Colonic mucosa (tissue), 4 donors: Measurements from ENCODE around the gene ZNF414. TPM values are rescaled to one million over a fixed set of nuclear protein-coding genes. Genes with fewer than 3 reads are reported as not detected.

ENCODE experiments used
- DNase-seq: peaks from one replicate; pipeline ENCODE4 v3.0.0-alpha.2; 2020
- H3K27ac ChIP-seq: fragments of 200-600 bp; one replicate; pipeline ENCODE4 v1.8.0; 2021
- H3K27me3 ChIP-seq: fragments of 200-600 bp; one replicate; pipeline ENCODE4 v1.8.0; 2021
- H3K36me3 ChIP-seq: fragments of 200-600 bp; one replicate; pipeline ENCODE4 v1.8.0; 2021
- H3K4me1 ChIP-seq: fragments of 200-600 bp; one replicate; pipeline ENCODE4 v1.8.0; 2021; ENCODE audit warnings: mild to moderate bottlenecking
- H3K4me3 ChIP-seq: fragments of 200-600 bp; one replicate; pipeline ENCODE4 v1.8.0; 2021
- H3K9ac ChIP-seq, 2 donors: one replicate each; pipeline ENCODE4 v1.7.0; 2013; ENCODE audit warnings: control low read depth in 2 of 2, low read depth in 2 of 2, low read length in 2 of 2
- H3K9me3 ChIP-seq: fragments of 200-600 bp; one replicate; pipeline ENCODE4 v1.8.0; 2021
- intact Hi-C: fragments of 100-400 bp; cut with DNase I; formaldehyde crosslinking; loops from one replicate; pipeline ENCODE4 v1.14.1; 2022
- total RNA-seq, 2 donors: library from RNA; stranded (reverse); fragmentation: NEBNext Ultra II Directional in 1 of 2; extraction: Animal tissue kit (Norgen Biotek cat#: 25700) in 1 of 2; gene quantifications; one replicate each; pipeline ENCODE4 v1.2.1, GENCODE V29; 2021
- TF ChIP-seq, protein P1 (sequence below): fragments of 200-600 bp; IDR thresholded peaks from one replicate; pipeline ENCODE4 v1.8.0; 2022; ENCODE audit warnings: antibody characterized with exemption, mild to moderate bottlenecking
- donor health status: healthy.
- donor health status: DM: no; HTN: no; CAD: no.
- donor health status: DM: no; HTN: no; CAD: no.

Gene ZNF414
- total RNA-seq, 2 donors from 2014 or later, result 19.5 to 31.9 TPM

DNA sequence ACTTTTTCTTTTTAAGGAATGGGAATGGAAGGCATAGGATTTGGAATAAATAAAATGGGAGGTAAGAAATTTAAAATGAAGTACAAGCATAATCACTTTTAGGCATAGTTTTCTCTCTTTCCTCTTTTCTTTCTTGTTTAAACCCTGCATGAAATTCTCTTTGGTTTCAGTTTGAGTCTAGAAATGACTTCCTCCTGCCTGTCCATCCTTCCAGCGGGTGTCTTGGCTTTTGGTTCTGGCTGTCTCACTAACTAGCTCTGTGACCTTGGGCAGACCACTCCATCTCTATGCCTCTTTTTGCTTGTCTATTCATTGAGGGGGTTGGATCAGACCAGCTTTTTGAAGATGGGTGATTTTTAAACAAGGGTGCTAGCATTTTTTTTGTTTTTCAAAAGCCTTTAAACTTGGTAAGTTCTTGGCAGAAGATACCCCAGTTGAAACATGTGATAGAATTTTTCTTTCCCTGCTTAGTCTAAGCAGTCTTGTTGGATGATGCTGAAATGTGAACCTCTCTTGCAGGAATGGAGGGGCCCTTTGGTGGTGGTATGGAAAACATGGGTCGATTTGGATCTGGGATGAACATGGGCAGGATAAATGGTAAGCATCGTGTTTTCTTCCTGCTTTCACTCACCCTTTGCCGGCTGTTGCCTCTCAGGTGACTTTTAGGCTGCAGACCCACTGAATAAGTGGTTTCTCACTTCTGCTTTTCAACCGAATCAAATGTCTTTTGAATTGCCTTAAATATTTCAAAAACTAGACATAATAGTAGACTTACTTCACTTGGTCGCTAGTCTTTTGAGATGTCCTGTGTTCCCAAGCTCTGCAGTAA, 40.1 kb downstream of the ZNF414 start:
- no peaks in the 10 kb centered on the region for H3K27me3 ChIP-seq
- H3K4me1 ChIP-seq, result no peaks in the 10 kb centered on the region
- DNase-seq, result no peak
- TF ChIP-seq, protein P1, sequence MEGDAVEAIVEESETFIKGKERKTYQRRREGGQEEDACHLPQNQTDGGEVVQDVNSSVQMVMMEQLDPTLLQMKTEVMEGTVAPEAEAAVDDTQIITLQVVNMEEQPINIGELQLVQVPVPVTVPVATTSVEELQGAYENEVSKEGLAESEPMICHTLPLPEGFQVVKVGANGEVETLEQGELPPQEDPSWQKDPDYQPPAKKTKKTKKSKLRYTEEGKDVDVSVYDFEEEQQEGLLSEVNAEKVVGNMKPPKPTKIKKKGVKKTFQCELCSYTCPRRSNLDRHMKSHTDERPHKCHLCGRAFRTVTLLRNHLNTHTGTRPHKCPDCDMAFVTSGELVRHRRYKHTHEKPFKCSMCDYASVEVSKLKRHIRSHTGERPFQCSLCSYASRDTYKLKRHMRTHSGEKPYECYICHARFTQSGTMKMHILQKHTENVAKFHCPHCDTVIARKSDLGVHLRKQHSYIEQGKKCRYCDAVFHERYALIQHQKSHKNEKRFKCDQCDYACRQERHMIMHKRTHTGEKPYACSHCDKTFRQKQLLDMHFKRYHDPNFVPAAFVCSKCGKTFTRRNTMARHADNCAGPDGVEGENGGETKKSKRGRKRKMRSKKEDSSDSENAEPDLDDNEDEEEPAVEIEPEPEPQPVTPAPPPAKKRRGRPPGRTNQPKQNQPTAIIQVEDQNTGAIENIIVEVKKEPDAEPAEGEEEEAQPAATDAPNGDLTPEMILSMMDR, result no peak
- no peak overlapping the region for H3K4me3 ChIP-seq
- intact Hi-C loops, result no loop called here
- H3K36me3 ChIP-seq, result peaks cover 23% of the 10 kb centered on the region
- no peak overlapping the region for H3K27ac ChIP-seq
- H3K9me3 ChIP-seq, result no peaks in the 10 kb centered on the region
- H3K9ac ChIP-seq, result no peak overlapping the region

DNA sequence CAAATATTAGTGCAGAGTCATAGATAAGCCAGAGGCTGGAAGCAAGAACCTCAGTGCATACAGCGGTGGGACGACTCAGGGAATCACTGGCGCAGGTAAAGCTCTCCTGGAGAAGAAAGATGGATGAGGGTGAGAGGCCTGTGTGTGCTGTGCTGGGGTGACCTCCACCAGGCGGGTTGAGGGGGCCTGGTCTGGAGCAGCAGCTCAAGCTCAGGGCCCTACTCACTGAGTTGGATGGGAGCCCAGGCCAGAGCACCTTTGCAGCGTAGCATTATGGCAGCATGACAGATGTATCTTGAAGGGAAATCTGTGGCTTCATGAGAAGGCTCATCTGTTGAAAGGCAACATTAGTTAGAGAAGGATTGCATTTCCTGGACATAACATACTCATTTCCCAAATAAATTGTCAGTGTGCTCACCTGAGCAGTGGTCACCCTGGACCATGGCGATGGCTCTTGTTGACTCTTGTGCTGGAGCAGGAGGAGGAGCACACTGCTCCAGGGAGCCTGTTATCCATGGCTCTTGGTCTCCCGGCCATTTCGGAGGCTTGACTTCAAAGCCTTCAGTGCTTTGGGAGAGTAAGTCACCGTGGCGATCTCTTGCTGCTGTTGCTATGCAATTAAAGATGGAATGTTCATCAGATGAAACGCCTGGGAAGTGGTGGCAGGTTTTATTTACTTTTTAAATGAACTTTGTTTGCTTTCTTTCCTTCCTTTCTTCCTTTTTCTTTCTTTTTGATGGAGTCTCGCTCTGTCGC, 44.2 kb downstream of the ZNF414 start:
- TF ChIP-seq, protein P1, result no peak
- no peaks in the 10 kb centered on the region for H3K9me3 ChIP-seq
- no peak for DNase-seq
- no peak overlapping the region for H3K9ac ChIP-seq
- no peak overlapping the region for H3K4me3 ChIP-seq
- no peaks in the 10 kb centered on the region for H3K27me3 ChIP-seq
- intact Hi-C loops, result no loop called here
- peaks cover 34% of the 10 kb centered on the region for H3K36me3 ChIP-seq
- no peaks in the 10 kb centered on the region for H3K4me1 ChIP-seq
- no peak overlapping the region for H3K27ac ChIP-seq

DNA sequence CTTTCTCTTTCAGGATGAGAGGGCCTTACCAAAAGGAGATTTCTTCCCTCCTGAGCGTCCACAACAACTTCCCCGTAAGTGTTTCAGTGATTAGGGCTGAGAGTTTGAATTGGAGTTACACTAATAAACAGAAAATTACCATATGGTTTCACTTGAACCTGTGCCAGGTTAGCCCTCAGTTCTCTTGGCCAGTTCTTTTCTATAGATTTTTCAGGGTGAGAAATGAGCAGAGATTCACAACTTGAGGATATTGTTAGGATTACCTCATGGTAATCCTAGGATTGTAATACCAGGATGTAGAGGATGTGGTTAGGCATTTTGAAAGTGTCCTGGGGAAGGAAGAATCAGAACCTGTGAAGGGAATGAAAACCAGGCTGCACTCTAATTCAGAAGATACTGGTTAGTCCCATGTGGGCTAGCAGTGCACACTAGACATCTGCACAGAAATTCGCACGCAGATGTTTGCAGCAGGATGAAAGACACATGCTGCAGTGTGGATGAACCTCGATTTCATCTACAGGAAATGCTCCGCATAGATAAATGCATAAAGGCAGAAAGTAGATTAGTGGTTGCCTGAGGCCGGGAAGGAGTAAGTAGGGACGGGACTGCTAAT, 45.1 kb downstream of the ZNF414 start:
- intact Hi-C loops, result no loop called here
- no peak overlapping the region for H3K27ac ChIP-seq
- no peak overlapping the region for H3K9ac ChIP-seq
- H3K4me1 ChIP-seq, result no peaks in the 10 kb centered on the region
- no peak for DNase-seq
- no peaks in the 10 kb centered on the region for H3K9me3 ChIP-seq
- H3K27me3 ChIP-seq, result no peaks in the 10 kb centered on the region
- TF ChIP-seq, protein P1, result no peak
- H3K4me3 ChIP-seq, result no peak overlapping the region
- H3K36me3 ChIP-seq, result peaks cover 39% of the 10 kb centered on the region

DNA sequence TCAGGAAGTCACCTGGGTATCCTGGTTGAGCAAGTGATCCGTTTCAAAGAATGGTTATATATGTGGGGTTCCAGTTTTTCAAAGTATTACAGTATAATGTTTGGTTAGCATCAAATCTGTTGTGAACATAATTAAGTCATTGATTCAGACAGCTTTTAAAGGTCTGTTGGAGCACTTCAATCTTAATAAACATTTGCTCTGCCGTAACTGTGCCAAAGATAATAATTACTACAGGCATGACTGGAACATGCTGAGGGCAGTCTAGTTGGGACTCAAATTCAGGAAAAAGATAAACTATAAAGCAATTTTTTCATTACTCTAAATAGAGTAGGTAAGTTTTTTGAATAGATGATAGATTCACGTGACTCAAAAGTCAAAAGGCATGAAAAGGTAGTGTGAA, 45.8 kb downstream of the ZNF414 start:
- Histone ChIP-seq H3K4me3 (no peak overlapping the region), H3K27ac (no peak overlapping the region), H3K27me3 (no peaks in the 10 kb centered on the region), H3K36me3 (peaks cover 39% of the 10 kb centered on the region), H3K9me3 (no peaks in the 10 kb centered on the region), H3K9ac (no peak overlapping the region), H3K4me1 (no peaks in the 10 kb centered on the region)
- TF ChIP-seq, protein P1, result no peak
- intact Hi-C loops, result no loop called here
- no peak for DNase-seq

DNA sequence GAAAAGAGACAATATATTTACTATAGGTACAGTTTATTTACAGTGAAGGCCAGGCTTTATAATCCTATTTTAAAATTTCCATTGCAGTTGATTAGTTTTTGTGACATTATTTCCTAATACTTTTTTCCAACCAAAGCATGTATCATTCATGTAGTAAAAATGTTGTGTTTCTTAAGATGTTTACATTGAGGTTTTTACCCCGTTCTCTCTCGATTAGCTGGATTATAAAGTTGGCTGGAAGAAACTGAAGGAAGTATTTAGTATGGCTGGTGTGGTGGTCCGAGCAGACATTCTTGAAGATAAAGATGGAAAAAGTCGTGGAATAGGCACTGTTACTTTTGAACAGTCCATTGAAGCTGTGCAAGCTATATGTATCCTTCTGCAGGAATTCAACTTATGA, 47.9 kb downstream of the ZNF414 start:
- Histone ChIP-seq H3K9me3 (no peaks in the 10 kb centered on the region), H3K36me3 (peaks cover 39% of the 10 kb centered on the region), H3K27ac (no peak overlapping the region), H3K4me3 (no peak overlapping the region), H3K27me3 (no peaks in the 10 kb centered on the region), H3K9ac (no peak overlapping the region), H3K4me1 (no peaks in the 10 kb centered on the region)
- TF ChIP-seq, protein P1, result no peak
- no peak for DNase-seq
- intact Hi-C loops, result no loop called here
